Activated T-helper 2 cell treated with anti-CD3 and anti-CD28 coated beads, Interferon-gamma antibody, Interleukin-2, Interleukin-4, amounts not matched to agents 10 μg/mL and 5 μg/mL and 100 μg/mL, durations not matched to agents 14 hours and 24 hours and 36 hours (primary cell): ENCODE results near the gene SELENOT. TPM values are rescaled to one million over a fixed set of nuclear protein-coding genes. Genes with fewer than 3 reads are reported as not detected.

Experiments
- DNase-seq: peaks from one replicate; pipeline ENCODE4 v3.0.0; 2021; ENCODE audit warnings: low spot score
- H3K27ac Mint-ChIP-seq: one replicate; pipeline ENCODE4 v1.8.0; 2021; ENCODE audit warnings: mixed read lengths
- H3K27me3 Mint-ChIP-seq: one replicate; pipeline ENCODE4 v1.8.0; 2021; ENCODE audit warnings: low read depth, mixed read lengths
- H3K36me3 Mint-ChIP-seq: one replicate; pipeline ENCODE4 v1.8.0; 2021; ENCODE audit warnings: low read depth, mixed read lengths
- H3K4me1 Mint-ChIP-seq: one replicate; pipeline ENCODE4 v1.8.0; 2021; ENCODE audit warnings: low read depth, mixed read lengths
- H3K4me3 Mint-ChIP-seq: one replicate; pipeline ENCODE4 v1.8.0; 2021; ENCODE audit warnings: low read depth, mild to moderate bottlenecking, moderate library complexity, mixed read lengths
- H3K9me3 Mint-ChIP-seq: one replicate; pipeline ENCODE4 v1.8.0; 2021; ENCODE audit warnings: mixed read lengths
- intact Hi-C: fragments of 100-400 bp; cut with micrococcal nuclease; formaldehyde crosslinking; loops from one replicate; pipeline ENCODE4 v1.15.1; 2023
- total RNA-seq: library from RNA; stranded (reverse); gene quantifications from 2 replicates; pipeline ENCODE4 v1.2.3, GENCODE V29; 2022

SELENOT gene
- total RNA-seq, result 119 and 121 TPM in 2 replicates

GRCh38 chr3:150603153-150603979, at the start of gene SELENOT:
Gene SELENOT, plus strand, starts transcription at chr3:150603321. Its CDS starts 42 bp downstream, at chr3:150603363.
- H3K9me3 Mint-ChIP-seq, result no peaks in the 10 kb centered on the region
- peaks cover 56% of the 10 kb centered on the region for H3K4me1 Mint-ChIP-seq
- H3K36me3 Mint-ChIP-seq, result peaks cover 51% of the 10 kb centered on the region
- DNase-seq, result peak; percentile 95
- H3K4me3 Mint-ChIP-seq, result peak within 1 kb of the TSS; percentile 94
- H3K27me3 Mint-ChIP-seq, result no peaks in the 10 kb centered on the region
- H3K27ac Mint-ChIP-seq, result peak within 1 kb of the TSS; percentile 97
- intact Hi-C loops, result loop anchor here (1.0 to 5.0 kb wide), 7 partner anchors 9 to 191 kb away; partner anchors contain the start of genes EIF2A, ERICH6 and SERP1

GRCh38 chr3:150555859-150556436, 47.2 kb upstream of the SELENOT start:
- H3K27ac Mint-ChIP-seq, result no peak overlapping the region
- no peak overlapping the region for H3K4me3 Mint-ChIP-seq
- intact Hi-C loops, result no loop called here
- no peaks in the 10 kb centered on the region for H3K27me3 Mint-ChIP-seq
- peaks cover 39% of the 10 kb centered on the region for H3K4me1 Mint-ChIP-seq
- no peak for DNase-seq
- H3K36me3 Mint-ChIP-seq, result peaks cover 66% of the 10 kb centered on the region
- H3K9me3 Mint-ChIP-seq, result no peaks in the 10 kb centered on the region

- H3K27ac Mint-ChIP-seq, result no peak overlapping the region
- H3K27me3 Mint-ChIP-seq, result no peaks in the 10 kb centered on the region
- peaks cover 36% of the 10 kb centered on the region for H3K4me1 Mint-ChIP-seq
- intact Hi-C loops, result no loop called here
- DNase-seq, result no peak
- no peaks in the 10 kb centered on the region for H3K9me3 Mint-ChIP-seq
- no peak overlapping the region for H3K4me3 Mint-ChIP-seq
- peaks cover 65% of the 10 kb centered on the region for H3K36me3 Mint-ChIP-seq
Observed at GRCh38 chr3:150556792-150557191, 46.3 kb upstream of the SELENOT start.

- no peak overlapping the region for H3K4me3 Mint-ChIP-seq
- DNase-seq, result no peak
- intact Hi-C loops, result no loop called here
- no peak overlapping the region for H3K27ac Mint-ChIP-seq
- H3K4me1 Mint-ChIP-seq, result peaks cover 32% of the 10 kb centered on the region
- peaks cover 69% of the 10 kb centered on the region for H3K36me3 Mint-ChIP-seq
- no peaks in the 10 kb centered on the region for H3K27me3 Mint-ChIP-seq
- H3K9me3 Mint-ChIP-seq, result no peaks in the 10 kb centered on the region
Observed at GRCh38 chr3:150557725-150558124, 45.4 kb upstream of the SELENOT start.

GRCh38 chr3:150564243-150564642, 38.9 kb upstream of the SELENOT start:
- no peaks in the 10 kb centered on the region for H3K27me3 Mint-ChIP-seq
- no peak overlapping the region for H3K27ac Mint-ChIP-seq
- peaks cover 60% of the 10 kb centered on the region for H3K36me3 Mint-ChIP-seq
- H3K4me1 Mint-ChIP-seq, result peaks cover 8% of the 10 kb centered on the region
- no peaks in the 10 kb centered on the region for H3K9me3 Mint-ChIP-seq
- intact Hi-C loops, result no loop called here
- no peak for DNase-seq
- no peak overlapping the region for H3K4me3 Mint-ChIP-seq

GRCh38 chr3:150567328-150567727, 35.8 kb upstream of the SELENOT start:
- DNase-seq, result no peak
- Mint-ChIP-seq H3K27ac (no peak overlapping the region), H3K9me3 (no peaks in the 10 kb centered on the region), H3K4me3 (no peak overlapping the region), H3K27me3 (no peaks in the 10 kb centered on the region), H3K4me1 (no peaks in the 10 kb centered on the region), H3K36me3 (peaks cover 61% of the 10 kb centered on the region)
- intact Hi-C loops, result no loop called here

- H3K9me3 Mint-ChIP-seq, result no peaks in the 10 kb centered on the region
- no peak overlapping the region for H3K4me3 Mint-ChIP-seq
- H3K4me1 Mint-ChIP-seq, result peaks cover 22% of the 10 kb centered on the region
- peaks cover 68% of the 10 kb centered on the region for H3K36me3 Mint-ChIP-seq
- DNase-seq, result no peak
- no peaks in the 10 kb centered on the region for H3K27me3 Mint-ChIP-seq
- intact Hi-C loops, result no loop called here
- H3K27ac Mint-ChIP-seq, result no peak overlapping the region
Observed at GRCh38 chr3:150577855-150578254, 25.3 kb upstream of the SELENOT start.

GRCh38 chr3:150581174-150581573, 21.9 kb upstream of the SELENOT start:
- intact Hi-C loops, result no loop called here
- no peak overlapping the region for H3K4me3 Mint-ChIP-seq
- no peaks in the 10 kb centered on the region for H3K9me3 Mint-ChIP-seq
- H3K4me1 Mint-ChIP-seq, result peaks cover 24% of the 10 kb centered on the region
- peak overlapping the region; percentile 43 for H3K27ac Mint-ChIP-seq
- H3K27me3 Mint-ChIP-seq, result no peaks in the 10 kb centered on the region
- DNase-seq, result no peak
- H3K36me3 Mint-ChIP-seq, result peaks cover 64% of the 10 kb centered on the region

GRCh38 chr3:150582620-150583019, 20.5 kb upstream of the SELENOT start:
- DNase-seq, result no peak
- no peaks in the 10 kb centered on the region for H3K9me3 Mint-ChIP-seq
- H3K27ac Mint-ChIP-seq, result peak overlapping the region; percentile 42
- peaks cover 50% of the 10 kb centered on the region for H3K36me3 Mint-ChIP-seq
- intact Hi-C loops, result loop anchor here (1.0 to 2.0 kb wide), 2 partner anchors 20 to 35 kb away; partner anchors contain the start of gene SELENOT
- H3K4me1 Mint-ChIP-seq, result peaks cover 21% of the 10 kb centered on the region
- H3K4me3 Mint-ChIP-seq, result no peak overlapping the region
- no peaks in the 10 kb centered on the region for H3K27me3 Mint-ChIP-seq

GRCh38 chr3:150583028-150583427, 20.1 kb upstream of the SELENOT start:
- no peak for DNase-seq
- Mint-ChIP-seq H3K36me3 (peaks cover 48% of the 10 kb centered on the region), H3K4me1 (peaks cover 19% of the 10 kb centered on the region), H3K4me3 (peak overlapping the region; percentile 13), H3K9me3 (no peaks in the 10 kb centered on the region), H3K27ac (peak overlapping the region; percentile 42), H3K27me3 (no peaks in the 10 kb centered on the region)
- intact Hi-C loops, result loop anchor here (1.0 to 2.0 kb wide), 2 partner anchors 20 to 36 kb away; partner anchors contain the start of gene SELENOT

GRCh38 chr3:150588027-150588830, 14.9 kb upstream of the SELENOT start:
- H3K4me3 Mint-ChIP-seq, result no peak overlapping the region
- peaks cover 24% of the 10 kb centered on the region for H3K4me1 Mint-ChIP-seq
- H3K9me3 Mint-ChIP-seq, result no peaks in the 10 kb centered on the region
- no peaks in the 10 kb centered on the region for H3K27me3 Mint-ChIP-seq
- H3K27ac Mint-ChIP-seq, result peak overlapping the region; percentile 43
- peaks cover 27% of the 10 kb centered on the region for H3K36me3 Mint-ChIP-seq
- intact Hi-C loops, result no loop called here
- no peak for DNase-seq

- Mint-ChIP-seq H3K36me3 (peaks cover 21% of the 10 kb centered on the region), H3K4me3 (no peak overlapping the region), H3K9me3 (no peaks in the 10 kb centered on the region), H3K27ac (peak overlapping the region; percentile 43), H3K27me3 (no peaks in the 10 kb centered on the region), H3K4me1 (peaks cover 21% of the 10 kb centered on the region)
- intact Hi-C loops, result no loop called here
- DNase-seq, result no peak
Observed at GRCh38 chr3:150589759-150590158, 13.4 kb upstream of the SELENOT start.
